HG03521 (cell line): ENCODE data around the gene MYH1.
"Not testable (repeated sequence)": the region's sequence is repeated elsewhere in the genome, so short reads cannot be mapped to it uniquely, and the experiment has no call there.

Source experiments
- ATAC-seq: cut with Tn5 transposase; IDR thresholded peaks from one replicate; pipeline ENCODE4 v1.9.1; 2021; ENCODE audit warnings: mild to moderate bottlenecking, moderate library complexity; ENCODE audit not compliant: unreplicated experiment

MYH1 gene

DNA sequence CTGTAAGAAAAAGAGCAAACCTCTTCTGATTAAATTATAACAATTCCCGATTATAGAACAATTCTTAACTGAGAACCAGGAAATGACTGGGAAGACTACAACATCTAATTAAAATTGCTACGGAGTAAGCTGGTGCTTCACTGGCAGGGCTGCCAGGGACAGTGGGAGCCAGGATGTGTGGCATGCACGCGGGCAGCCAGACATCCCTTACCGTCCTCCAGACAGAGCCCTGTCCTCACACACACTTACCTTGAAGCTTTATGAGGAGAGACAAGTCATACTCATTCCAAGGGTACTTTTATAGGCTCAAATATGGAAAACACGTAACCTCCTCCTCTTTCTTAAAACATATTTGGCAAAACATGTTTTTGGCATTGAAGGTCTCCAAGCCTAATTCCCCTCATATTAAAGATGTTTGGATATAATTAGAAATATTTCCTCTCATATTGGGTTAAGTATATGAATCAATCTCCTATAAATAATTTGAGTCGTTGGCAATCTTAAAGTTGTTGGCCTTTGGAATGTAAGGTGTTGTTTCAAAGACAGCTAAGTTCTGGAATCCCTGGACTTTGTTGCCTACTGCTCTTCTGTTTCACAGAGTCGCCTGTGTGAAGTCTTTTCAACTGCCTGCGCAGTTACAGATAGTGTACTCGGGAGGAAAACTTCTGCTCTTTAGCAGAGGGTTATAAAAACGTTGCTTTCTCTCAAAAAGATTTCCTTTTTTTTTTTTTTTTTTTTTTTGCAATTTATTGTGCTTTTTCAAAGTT lies at the start of gene MYH1:
MYH1 (minus strand) TSS at position 272 of the 767 bp plus-strand sequence. CDS start 1,900 bp downstream, outside the sequence.
- no peak for ATAC-seq

DNA sequence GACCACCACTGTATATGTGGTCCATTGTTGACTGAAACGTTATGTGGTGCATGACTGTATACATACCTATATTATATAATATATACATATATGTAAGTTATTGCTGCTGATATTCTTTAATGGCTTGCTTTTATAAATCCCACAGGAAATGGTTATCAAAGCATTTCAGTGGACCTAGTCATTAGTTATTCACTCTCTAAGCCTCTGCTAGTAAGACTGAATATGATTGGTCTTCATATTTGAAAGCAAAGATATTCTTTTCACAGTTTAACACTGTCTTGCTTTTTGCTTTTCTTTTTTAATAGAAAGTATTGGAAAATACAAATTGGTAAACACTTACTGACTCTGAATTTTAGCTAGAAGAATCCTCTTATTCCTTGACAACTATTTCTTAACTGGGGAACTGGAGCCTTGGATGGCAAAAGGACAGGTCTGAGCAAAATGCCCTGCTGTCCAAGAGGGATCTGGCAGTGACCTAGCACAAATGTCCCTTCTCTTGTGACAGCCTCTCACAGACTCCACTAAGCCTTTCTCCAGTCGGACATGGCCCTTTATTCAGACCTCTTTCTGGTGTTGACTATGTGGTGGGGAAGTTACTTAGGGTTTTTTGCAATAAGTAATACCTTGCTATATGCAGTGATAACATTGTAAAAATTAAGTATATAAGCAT lies 45.8 kb upstream of the MYH1 start:
- ATAC-seq, result no peak

DNA sequence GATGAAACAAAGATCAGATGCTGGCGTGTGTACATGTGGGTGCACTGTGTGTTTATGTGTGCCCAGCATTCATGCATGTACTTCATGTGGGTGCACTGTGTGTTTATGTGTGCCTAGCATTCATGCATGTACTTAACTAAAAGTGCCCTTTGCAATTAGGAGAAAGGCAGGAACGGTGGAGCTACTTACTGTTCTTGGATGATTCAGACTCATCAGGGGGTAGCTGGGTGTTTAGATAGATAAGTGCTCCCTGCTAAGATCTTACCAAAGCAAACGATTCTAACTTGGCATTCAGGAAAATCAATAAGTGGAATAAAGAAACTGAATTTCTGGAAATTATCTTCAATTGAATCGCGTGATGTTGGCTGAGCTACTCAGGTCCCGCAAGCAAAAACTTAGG lies 39.7 kb upstream of the MYH1 start:
- no peak for ATAC-seq

DNA sequence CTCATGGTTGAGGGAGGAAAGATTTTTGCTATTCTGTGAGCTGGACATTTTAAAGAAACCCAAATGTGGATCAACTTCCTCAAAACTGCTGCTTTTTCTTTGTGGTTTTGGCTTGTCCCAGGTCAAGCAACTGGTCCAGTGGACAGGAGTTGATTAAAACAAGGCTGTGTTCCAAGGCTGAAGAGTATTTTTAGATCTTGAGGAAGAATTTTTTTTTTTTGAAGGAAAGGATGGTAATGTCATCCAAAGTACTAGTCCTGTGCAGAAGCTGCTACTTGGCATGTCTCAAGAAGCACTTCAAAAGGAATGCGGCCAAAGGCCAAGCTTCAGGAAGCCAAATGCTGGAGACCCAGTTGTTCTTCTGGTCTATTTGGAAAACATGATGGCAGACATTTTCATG lies 39.1 kb upstream of the MYH1 start:
- ATAC-seq, result no peak

DNA sequence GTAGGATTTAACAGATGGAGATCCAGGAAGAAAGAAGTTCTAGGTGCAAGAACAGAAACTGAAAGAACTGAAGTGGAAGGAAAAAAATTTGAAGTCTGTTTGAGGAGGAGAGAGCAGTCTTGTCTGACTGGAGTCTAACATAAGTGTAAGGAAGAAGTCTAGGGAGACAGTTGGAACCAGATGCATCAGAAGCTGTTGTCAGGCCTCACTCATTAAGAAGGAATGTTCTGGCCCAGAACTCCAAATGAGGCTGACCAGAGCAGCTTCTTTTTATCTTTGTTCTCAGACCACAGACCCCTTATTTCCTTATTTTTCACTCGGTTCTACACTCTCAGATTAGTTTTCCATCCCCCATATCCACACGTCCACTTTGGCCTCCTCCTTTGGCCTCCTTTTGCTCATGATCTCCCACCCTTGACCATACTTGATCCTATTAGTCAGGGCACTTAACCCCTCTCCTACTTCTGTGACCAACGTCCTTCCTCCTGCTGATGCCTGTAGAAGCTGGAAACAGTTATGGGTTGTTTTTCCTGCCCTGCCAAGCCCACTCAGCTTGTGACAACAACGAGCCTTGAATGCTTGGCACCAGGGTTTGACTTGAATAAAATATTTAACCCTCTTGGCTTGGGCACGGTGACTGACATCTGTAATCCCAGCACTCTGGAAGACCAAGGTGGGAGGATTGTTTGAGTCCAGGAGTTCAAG lies 38.1 kb upstream of the MYH1 start:
- ATAC-seq, result no peak

DNA sequence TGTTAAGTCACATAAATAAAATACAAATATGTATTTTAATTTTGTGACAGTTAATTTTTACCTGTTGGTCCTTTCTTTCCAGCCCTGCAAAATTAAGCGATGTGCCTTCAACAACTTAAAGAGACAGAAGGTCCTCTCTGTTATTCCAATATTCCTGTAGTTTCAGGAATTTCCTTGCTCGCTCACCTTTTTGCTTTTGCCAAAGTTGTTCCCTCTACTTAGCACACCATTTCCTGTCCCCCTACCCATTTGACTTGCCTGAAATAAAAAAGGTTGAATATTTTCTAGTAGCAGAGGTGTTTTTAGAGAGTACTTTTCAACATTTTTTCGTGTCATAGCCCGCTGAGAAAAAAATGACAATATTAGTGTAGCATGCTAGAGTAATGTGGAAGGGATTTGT lies 31.7 kb upstream of the MYH1 start:
- no peak for ATAC-seq

DNA sequence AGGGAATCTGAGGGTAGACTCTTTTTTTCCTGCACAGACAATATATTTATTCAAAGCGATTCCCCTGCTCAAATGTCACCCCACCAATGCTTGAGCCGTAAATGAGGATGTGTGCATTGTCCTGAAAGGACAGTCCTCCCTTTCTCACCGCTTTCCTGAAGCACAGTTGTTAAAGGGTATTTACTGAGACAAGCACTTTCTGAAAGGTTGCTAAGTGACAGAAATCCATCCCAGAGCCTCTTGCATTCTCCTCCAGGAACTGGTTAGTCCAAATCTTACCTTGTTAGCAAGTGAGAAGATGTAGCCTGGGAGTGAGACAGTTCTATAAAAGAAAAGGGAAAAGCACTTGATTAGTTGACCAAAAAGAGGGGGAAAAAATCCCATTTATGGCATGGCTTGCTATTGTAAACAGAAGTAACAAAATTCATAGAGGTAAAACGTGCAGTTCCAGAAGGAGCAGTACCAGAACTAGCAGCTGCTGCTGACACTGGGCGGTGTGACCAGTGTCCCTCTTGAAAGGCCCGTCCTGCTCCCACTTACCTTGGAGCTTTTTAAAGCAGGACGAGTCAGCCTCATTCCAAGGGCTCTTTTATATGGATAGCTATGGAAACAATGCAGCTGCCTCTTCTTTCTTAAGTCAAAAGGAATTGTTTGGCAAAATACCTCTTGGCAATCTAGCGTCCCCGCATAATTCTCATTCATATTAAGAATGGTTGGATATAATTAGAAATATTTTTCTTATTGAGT lies 30.9 kb upstream of the MYH1 start, which contains the start of gene MYH2:
MYH2 (minus strand) TSS at position 563 of the 747 bp plus-strand sequence. CDS start 1,738 bp downstream, outside the sequence.
- ATAC-seq, result no peak

DNA sequence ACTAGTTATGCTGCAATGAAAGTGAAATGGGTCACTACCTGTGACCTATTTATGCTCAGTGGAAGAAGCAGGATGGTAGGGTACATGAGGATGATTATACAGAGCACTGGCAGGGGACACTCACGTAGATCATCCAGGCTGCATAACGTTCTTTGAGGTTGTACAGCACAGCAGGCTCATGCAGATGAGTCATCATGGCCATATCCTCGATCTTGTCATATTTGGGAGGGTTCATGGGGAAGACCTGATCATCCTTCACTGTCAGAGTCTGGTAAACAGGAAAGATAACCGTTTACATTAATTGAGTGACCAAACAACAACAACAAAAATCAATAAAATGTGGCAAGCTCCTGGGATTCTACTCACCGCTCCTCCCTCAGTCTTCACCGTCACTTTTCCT lies 29.0 kb upstream of the MYH1 start:
- no peak for ATAC-seq

DNA sequence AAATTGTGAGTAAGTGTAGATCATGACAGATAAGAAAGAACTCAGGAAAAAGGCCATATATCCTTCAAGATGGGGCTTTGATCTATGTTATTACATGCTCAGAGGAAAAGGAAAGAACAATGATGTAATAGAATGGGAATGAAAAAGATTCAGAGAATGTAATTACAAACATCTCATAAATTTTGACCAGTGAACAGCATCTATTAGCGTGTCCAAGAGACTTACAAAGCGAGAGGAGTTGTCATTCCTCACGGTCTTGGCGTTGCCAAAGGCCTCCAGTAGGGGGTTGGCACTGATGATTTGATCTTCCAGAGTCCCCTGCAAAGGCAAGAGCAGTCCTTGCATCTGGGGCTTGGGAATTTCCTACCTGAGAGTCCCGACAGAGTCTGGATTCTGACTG lies 25.1 kb upstream of the MYH1 start:
- ATAC-seq, result not testable (repeated sequence)

DNA sequence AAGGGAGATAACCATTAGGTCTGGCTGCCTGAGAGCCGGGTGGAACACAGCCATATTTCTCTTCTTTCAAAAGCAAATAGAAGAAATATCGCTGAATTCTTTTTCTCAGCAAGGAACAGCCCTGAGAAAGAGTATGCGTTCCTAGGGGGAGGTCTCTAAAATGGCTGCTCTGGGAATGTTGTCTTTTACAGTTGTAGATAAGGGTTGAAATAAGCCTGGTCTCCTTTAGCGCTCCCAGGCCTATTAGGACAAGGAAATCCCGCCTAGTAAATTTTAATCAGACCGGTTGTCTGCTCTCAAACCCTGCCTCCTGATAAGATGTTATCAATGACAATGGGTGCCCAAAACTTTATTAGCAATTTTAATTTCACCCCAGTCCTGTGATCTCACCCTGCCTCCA lies 22.8 kb upstream of the MYH1 start:
- ATAC-seq, result not testable (repeated sequence)

DNA sequence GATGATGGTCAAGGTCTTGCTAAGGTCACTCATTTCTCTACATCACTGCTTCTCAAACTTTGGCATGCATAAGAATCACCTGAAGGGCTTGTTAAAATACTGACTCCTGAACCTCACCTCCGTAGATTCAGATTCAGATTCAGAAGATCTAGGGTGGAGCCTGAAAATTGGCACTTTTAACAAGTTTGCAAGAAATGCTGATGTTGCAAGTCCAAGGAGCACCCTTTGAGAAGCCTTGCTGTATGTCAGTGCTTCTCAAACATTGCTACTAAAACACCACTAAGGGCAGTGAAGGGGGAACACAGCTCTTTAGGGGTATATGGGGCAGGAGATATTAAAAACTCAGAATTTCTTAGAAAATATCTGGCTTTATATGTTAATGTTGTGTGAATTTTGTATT lies 13.7 kb upstream of the MYH1 start:
- ATAC-seq, result no peak

DNA sequence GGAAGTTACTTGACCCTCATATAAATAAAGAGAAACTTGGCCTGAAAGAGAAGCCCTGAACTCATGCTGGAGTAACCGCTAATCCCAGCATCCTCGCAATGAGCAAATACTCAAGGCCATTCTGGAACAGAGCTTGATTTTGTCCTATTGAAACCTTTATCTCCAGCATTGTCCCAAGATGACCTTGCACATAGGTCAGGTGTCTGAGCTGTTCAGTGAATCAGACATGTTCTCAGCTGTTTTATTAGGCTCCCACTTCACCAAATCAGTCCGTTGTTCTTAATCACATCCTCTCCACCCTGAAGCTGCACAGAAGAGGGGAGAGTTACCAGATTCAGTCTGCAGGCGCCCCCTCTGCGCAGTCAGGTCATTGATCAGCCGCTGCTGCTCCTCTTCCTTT lies 9.1 kb upstream of the MYH1 start:
- ATAC-seq, result no peak

DNA sequence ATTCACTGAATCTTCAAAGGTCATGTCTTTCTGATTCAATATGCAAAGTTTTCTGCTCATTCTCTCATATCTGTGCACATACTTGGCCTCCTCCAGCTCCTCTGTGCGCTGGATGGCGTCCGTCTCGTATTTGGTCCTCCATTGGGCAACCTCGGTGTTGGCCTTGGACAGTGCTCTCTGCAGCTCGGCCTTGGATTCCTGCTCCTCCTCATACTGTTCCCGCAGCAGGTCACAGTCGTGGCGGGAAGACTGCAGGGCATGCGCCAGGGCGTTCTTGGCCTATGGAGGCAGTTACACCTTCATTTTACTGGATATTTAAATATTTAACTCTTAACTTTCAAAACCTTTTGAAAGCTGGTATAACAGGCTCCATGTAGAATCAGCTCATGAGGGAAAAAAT lies 8.2 kb upstream of the MYH1 start:
- no peak for ATAC-seq

DNA sequence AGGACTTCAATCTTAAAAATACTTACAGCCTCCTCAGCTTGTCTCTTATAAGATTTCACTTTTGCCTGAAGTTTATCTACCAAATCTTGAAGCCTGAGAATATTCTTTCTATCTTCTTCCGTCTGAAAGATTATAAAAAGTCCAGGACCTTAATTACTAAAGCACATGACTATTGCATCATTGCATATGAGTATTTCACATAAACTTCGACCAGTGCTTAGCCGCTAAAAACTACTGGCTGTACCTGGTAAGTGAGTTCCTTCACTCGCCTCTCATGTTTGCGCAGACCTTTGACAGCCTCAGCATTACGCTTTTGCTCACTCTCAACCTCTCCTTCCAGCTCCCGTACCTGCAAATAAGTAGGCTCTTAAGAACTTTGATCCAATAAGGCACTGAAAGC lies 4.7 kb upstream of the MYH1 start:
- ATAC-seq, result no peak

DNA sequence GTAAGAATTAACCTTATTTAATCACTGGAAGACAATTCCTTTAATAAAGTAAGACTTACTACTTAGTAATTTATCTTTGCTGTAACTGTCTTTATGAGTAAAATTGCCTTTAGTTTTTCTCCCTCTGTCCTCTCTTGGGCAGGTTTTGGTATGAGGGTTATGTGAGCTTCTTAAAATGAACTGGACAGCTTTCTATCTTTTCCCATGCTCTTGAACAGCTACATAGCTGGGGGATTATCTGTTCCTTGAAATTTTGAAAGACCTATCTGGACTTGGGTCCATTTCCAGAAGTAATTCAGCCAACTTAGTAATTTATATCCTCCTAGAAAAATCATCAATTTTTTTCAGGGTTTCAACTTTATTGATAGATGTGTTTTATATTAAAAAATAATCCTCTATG lies 3.6 kb upstream of the MYH1 start:
- no peak for ATAC-seq

DNA sequence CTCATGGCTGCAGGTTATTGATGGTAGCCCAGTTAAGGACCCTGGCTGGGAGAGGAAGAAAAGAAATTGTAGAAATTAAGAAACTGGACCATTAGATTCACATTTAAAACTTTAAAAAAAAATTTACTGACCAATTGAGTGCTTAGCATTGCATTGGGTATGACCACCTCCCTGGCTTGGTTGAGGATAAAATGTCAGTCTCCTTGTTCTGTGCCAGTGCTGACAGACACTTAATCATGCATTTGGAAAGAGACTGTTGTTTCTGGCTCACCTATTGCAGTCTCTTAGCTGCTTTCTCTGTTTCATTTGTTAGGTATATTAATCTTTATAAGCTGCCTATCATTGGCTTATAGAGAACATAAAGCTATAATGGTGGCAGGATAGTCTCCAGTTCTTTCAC lies 1.7 kb downstream of the MYH1 start:
- ATAC-seq, result no peak

DNA sequence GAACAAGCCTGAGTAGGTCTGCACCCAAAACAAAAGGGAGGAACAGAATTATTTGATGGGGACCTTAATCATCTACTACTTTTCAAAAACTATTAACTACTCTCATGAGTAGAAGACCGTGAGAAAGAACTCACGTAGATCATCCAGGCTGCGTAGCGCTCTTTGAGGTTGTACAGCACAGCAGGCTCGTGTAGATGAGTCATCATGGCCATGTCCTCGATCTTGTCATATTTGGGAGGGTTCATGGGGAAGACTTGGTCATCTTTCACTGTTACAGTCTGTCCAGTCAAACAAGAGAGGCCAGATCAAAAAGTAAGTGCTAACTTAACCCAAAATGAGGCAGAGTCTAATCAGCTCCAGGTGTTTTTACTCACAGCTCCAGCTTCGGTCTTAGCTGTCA lies 2.3 kb downstream of the MYH1 start:
- ATAC-seq, result no peak

DNA sequence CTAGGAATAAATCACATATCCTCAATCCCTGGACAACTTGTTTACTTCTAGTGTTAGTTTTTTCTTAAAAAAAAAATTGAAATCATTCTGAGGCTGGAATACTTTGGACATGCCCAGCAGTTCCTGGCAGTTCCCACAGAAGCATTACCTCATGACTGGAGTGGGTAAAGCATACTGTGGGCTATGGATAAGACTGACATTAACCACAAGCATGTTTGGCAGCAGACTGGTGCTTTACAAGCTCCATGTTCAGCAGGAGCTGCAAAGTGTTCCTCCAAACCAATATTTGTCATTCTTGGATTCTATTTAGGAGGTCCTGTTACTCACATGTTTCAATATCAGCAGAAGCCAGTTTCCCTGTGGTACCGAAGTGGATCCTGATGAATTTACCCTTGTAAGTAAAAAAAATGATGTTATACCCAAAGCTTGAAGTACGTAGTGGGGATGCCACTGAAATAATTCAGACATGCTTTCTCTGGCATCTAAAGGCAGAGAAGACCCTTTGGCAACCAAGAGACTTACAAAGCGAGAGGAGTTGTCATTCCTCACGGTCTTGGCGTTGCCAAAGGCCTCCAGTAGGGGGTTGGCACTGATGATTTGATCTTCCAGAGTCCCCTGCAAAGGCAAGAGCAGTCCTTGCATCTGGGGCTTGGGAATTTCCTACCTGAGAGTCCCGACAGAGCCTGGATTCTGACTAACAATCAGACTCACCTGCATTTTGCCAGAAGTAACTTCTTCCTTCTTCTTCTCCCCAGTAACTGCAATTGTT lies 4.9 kb downstream of the MYH1 start:
- no peak for ATAC-seq

DNA sequence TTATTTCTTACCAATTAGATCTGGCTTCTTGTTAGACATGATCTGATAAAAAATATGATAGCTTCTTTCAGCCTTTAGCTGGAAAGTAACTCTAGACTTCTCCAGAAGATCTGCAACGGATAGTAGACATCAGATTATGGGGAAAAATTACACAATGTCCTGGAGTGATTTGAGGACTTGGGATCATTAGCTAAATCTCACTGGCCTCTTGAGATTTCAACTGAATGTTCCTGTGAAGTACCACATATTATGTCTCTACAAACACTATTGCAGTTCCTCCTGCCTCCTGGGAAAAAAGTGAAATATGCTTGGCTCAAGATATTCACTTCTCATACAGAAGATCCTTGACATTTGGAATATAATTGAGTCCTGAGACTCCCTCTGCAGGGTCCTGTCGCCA lies 5.5 kb downstream of the MYH1 start:
- ATAC-seq, result no peak

DNA sequence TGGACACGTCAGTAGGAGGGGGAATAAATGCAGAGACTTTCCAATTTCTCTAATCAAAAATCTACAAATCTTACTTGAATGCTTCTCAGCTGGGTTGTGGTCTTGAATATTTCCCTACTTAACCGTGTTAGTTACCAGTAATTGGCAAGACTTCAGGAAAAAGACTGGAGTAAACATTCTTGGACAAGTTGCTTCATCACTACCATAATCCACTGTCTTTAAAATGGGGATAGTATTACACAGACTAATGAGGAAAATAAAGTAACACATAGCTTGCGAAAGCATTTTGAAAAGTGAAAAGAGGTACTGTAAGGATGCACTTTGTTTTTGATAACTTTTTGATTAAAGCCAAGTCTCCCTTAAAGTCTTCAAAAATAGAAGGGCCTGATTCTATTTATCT lies 18.4 kb downstream of the MYH1 start:
- ATAC-seq, result no peak
